ENCODE results near the gene INSRR. TPM values are rescaled to one million over a fixed set of nuclear protein-coding genes. Genes with fewer than 3 reads are reported as not detected.
A peak's percentile ranks its signal among the peaks of the same experiment; 100 is the strongest.

Gene INSRR
- polyA plus RNA-seq, 3 donors, result not detected

- peak overlapping the region in 1 of 2 donors; percentile 77 for H3K4me3 Mint-ChIP-seq
- DNase-seq, result no peak
These were observed 14.8 kb downstream of the INSRR start for GRCh38 chr1:156844102-156844501.

GRCh38 chr1:156842618-156843300, 16.2 kb downstream of the INSRR start:
- TF ChIP-seq CTCF (IDR thresholded peaks at IDR 0.05), result no peak
- peaks cover 0 to 8% of the 10 kb centered on the region in 2 donors for H3K9me3 ChIP-seq (replicated peaks in 1 of 2; ENCODE audit: control insufficient read depth in 1 of 2, insufficient read depth in 1 of 2, low read length in 2 of 2)
- peak overlapping the region in 1 of 7 donors; percentile 18 for H3K27ac Mint-ChIP-seq
- no peak overlapping the region for H3K27ac ChIP-seq (ENCODE audit: low read depth in 1 of 2, low read length in 2 of 2)
- H3K36me3 ChIP-seq (replicated peaks in 1 of 2; ENCODE audit: control insufficient read depth in 1 of 2, insufficient read depth in 2 of 2, low read length in 2 of 2), result no peaks in the 10 kb centered on the region
- H3K4me1 Mint-ChIP-seq, result peaks cover 6% of the 10 kb centered on the region
- no peak overlapping the region for H3K4me3 ChIP-seq (replicated peaks in 1 of 3; ENCODE audit: low read depth in 2 of 3, low read length in 3 of 3)
- H3K4me3 Mint-ChIP-seq, result no peak overlapping the region
- H3K36me3 Mint-ChIP-seq, result peaks cover 0 to 1% of the 10 kb centered on the region in 2 donors
- no peaks in the 10 kb centered on the region for H4K20me1 ChIP-seq (ENCODE audit: insufficient read depth, low read length)
- no peak overlapping the region for H3K4me2 ChIP-seq (replicated peaks; ENCODE audit: extremely low read depth, low read length, poor library complexity, severe bottlenecking)
- peaks cover 29 to 51% of the 10 kb centered on the region in 2 donors for H3K27me3 ChIP-seq (ENCODE audit: control insufficient read depth in 2 of 2, insufficient read depth in 2 of 2, low read length in 2 of 2)
- H3K27me3 Mint-ChIP-seq (ENCODE audit: low read depth in 3 of 3), result peaks cover 48 to 79% (median 57%) of the 10 kb centered on the region in 3 donors
- H3K4me1 ChIP-seq (ENCODE audit: control insufficient read depth in 1 of 2, insufficient read depth in 2 of 2, low read length in 2 of 2), result peaks cover 2 to 4% of the 10 kb centered on the region in 2 donors
- H3K9ac ChIP-seq (ENCODE audit: insufficient read depth, low read length, poor library complexity, severe bottlenecking), result no peak overlapping the region
- DNase-seq, result no peak
- H2AFZ ChIP-seq (ENCODE audit: insufficient read depth, low read depth, low read length, poor library complexity, severe bottlenecking), result no peak overlapping the region
- WGBS (ENCODE audit: insufficient coverage), result 79% methylated on average over 9 of the region's 9 CpGs
- H3K9me3 Mint-ChIP-seq, result peaks cover 0 to 8% (median 2%) of the 10 kb centered on the region in 7 donors
- intact Hi-C loops (cut with micrococcal nuclease), result no loop called here
- no peaks in the 10 kb centered on the region for H3K79me2 ChIP-seq (ENCODE audit: insufficient read depth, low read length)

More at GRCh38 chr1:156844102-156844501, 14.8 kb downstream of the INSRR start:
- Histone ChIP-seq H2AFZ (ENCODE audit: insufficient read depth, low read depth, low read length, poor library complexity, severe bottlenecking) (no peak overlapping the region), H3K9me3 (replicated peaks in 1 of 2; ENCODE audit: control insufficient read depth in 1 of 2, insufficient read depth in 1 of 2, low read length in 2 of 2) (peaks cover 0 to 8% of the 10 kb centered on the region in 2 donors), H3K4me3 (replicated peaks in 1 of 3; ENCODE audit: low read depth in 2 of 3, low read length in 3 of 3) (no peak overlapping the region), H3K79me2 (ENCODE audit: insufficient read depth, low read length) (no peaks in the 10 kb centered on the region), H3K27ac (ENCODE audit: low read depth in 1 of 2, low read length in 2 of 2) (no peak overlapping the region), H3K9ac (ENCODE audit: insufficient read depth, low read length, poor library complexity, severe bottlenecking) (no peak overlapping the region), H3K36me3 (replicated peaks in 1 of 2; ENCODE audit: control insufficient read depth in 1 of 2, insufficient read depth in 2 of 2, low read length in 2 of 2) (no peaks in the 10 kb centered on the region), H4K20me1 (ENCODE audit: insufficient read depth, low read length) (no peaks in the 10 kb centered on the region), H3K4me1 (ENCODE audit: control insufficient read depth in 1 of 2, insufficient read depth in 2 of 2, low read length in 2 of 2) (peaks cover 2 to 4% of the 10 kb centered on the region in 2 donors), H3K27me3 (ENCODE audit: control insufficient read depth in 2 of 2, insufficient read depth in 2 of 2, low read length in 2 of 2) (peaks cover 41 to 65% of the 10 kb centered on the region in 2 donors), H3K4me2 (replicated peaks; ENCODE audit: extremely low read depth, low read length, poor library complexity, severe bottlenecking) (no peak overlapping the region)
- H3K4me1 Mint-ChIP-seq, result peaks cover 6% of the 10 kb centered on the region
- peaks cover 62 to 88% (median 65%) of the 10 kb centered on the region in 3 donors for H3K27me3 Mint-ChIP-seq (ENCODE audit: low read depth in 3 of 3)
- peaks cover 0 to 1% of the 10 kb centered on the region in 2 donors for H3K36me3 Mint-ChIP-seq
- TF ChIP-seq CTCF (IDR thresholded peaks at IDR 0.05), result no peak
- intact Hi-C loops (cut with micrococcal nuclease), result no loop called here
- WGBS (ENCODE audit: insufficient coverage), result 26% methylated on average over 2 of the region's 6 CpGs
- peaks cover 0 to 11% (median 2%) of the 10 kb centered on the region in 7 donors for H3K9me3 Mint-ChIP-seq
- peak overlapping the region in 1 of 7 donors; percentile 22 for H3K27ac Mint-ChIP-seq

Measured in CD14-positive monocyte (primary cell).